Stimulated activated CD4-positive, alpha-beta T cell treated with anti-CD3 and anti-CD28 coated beads, Interleukin-12 subunit alpha, Interleukin-12 subunit beta, amount 100 ng/mL, for 48 hours (primary cell): ENCODE results near the gene OR5D14.

Experiments used
- DNase-seq, 3 donors: peaks; one replicate each; pipeline ENCODE4 v3.0.0-alpha.2; 2020; ENCODE audit warnings: low read depth in 2 of 3, low spot score in 1 of 3

Gene OR5D14

GRCh38 chr11:55795256-55795655, at the start of gene OR5D14:
Gene OR5D14 (plus strand): TSS chr11:55795556. CDS start chr11:55795556, 0 bp downstream.
- no peak for DNase-seq

GRCh38 chr11:55773138-55773537, 22.2 kb upstream of the OR5D14 start, which contains the start of gene OR5D13:
Gene OR5D13 (plus strand): TSS chr11:55773438. CDS start chr11:55773438, 0 bp downstream.
- no peak for DNase-seq

DNA sequence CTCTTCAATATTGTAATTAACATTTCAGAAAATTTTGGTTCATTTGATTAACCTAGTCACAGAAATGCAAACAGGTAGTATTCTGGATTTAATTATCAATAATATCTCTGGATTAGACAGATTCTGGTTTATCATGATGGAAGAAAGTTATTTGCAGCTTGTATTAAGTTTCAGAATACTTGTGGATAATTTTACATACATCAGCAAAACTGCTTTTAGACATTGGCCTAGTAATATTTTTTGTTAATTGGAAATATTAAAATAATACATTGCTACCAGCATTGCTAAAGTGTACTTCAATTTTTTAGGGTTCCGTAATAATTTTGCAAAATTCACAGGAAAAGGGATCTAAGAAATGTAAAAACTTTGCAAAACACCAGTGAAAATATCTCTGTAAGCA, 3.8 kb upstream of the OR5D14 start:
- DNase-seq, result no peak

DNA sequence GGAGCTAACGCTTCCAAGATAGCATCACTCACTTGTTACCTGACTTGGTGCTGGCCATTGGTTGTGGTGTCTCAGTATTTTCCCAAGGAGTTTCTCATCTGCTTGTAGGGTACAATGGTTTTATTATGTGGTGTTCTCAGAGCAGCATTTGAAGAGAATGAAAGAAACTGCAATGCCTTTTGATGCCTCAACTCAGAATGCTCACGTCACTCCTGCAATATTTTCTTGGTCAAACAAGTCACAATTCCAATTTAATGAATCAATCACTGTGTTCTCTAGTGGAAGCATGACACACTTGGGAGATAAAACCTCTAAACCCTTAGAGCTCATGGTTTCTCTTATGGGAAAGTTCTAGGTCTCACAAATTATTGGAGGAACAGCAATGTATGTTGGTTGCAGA, 2.0 kb upstream of the OR5D14 start:
- no peak for DNase-seq

DNA sequence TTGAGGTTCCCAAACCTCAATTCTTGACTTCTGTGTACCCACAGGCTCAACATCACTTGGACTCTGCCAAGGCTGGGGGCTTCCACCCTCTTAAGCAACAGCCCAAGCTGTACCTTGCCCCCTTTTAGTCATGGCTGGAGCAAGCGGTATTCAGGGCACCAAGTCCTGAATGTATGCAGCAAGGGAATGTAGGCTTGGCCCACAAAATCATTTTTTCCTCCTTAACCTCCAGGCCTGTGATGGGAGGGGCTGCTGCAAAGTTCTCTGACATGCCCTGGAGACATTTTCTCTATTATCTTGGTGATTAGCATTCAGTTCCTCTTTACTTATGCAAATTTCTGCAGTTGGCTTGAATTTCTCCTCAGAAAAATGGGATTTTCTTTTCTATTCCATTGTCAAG, 10.9 kb downstream of the OR5D14 start:
- no peak for DNase-seq

DNA sequence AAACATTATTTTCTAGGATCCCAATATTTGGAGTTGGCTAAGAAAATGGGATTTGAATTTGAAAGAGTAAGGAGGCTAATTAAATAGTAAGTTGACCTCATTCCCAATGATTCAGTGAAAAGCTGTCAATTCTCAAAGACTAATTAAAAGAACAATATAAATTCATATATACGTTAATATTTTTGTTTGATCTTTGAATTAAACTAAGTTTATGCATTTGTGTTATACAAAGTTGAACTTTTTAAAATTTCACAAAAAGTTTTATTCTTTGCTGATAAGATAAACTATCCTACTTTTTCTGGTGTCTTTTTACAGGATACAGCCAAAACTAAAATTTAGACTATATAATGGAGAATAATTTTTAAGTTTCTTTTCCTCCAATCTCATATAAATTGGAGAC, 15.7 kb downstream of the OR5D14 start, which contains the start of gene OR5L1:
Gene OR5L1 (plus strand): TSS at position 301 of the 400 bp plus-strand sequence. CDS start 100 bp downstream, outside the sequence.
- DNase-seq, result no peak

DNA sequence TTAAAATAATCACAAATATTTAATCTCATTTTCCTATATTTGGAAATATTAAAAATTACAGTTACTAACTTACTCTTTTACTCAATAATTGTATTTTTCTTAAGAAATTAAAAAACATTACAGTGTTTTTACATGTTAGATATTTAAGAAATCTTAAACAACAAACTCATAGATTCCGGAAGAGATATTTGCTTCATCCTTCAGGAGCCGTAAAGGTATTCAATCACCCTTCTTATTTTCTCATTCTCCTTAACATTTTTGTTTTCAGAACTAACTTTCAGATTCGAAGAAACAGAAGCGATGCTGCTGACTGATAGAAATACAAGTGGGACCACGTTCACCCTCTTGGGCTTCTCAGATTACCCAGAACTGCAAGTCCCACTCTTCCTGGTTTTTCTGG, 24.0 kb downstream of the OR5D14 start, which contains the start of gene OR5D18:
Gene OR5D18 (plus strand): TSS at position 301 of the 400 bp plus-strand sequence. CDS start 0 bp downstream, at position 301.
- DNase-seq, result no peak

GRCh38 chr11:55826919-55827318, 31.6 kb downstream of the OR5D14 start, which contains the start of gene OR5L2:
Gene OR5L2 (plus strand): TSS chr11:55827219. CDS start chr11:55827219, 0 bp downstream.
- DNase-seq, result no peak

DNA sequence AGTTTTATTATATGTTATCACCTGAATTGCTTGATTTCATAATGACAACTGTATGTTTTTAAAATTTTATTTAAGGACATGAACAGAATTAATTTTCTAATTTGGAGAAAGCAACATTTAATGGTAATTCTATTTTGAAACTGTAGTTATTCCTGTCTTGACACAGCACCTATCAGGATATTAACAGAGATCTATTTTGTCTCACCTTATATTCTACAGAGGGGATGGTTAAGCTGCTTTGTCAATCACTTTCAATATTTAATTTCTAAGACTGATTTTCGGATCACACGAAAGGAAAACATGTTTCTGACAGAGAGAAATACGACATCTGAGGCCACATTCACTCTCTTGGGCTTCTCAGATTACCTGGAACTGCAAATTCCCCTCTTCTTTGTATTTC, 43.1 kb downstream of the OR5D14 start, which contains the start of gene OR5D16:
Gene OR5D16 (plus strand): TSS at position 301 of the 400 bp plus-strand sequence. CDS start 0 bp downstream, at position 301.
- no peak for DNase-seq
